22Rv1 (cell line): ENCODE results near the gene FAM210A.

ENCODE experiments used
- CTCF ChIP-seq: fragments of 450-650 bp; IDR thresholded peaks from 2 replicates; pipeline ENCODE4 v1.5.1; 2017; ENCODE audit warnings: mild to moderate bottlenecking
- ZFX ChIP-seq: fragments of 450-650 bp; IDR thresholded peaks from 2 replicates; pipeline ENCODE4 v1.6.1; 2017; ENCODE audit warnings: antibody characterized with exemption, borderline replicate concordance

- TF ChIP-seq CTCF, result no peak
- no peak for TF ChIP-seq ZFX
These were observed 76.7 kb downstream of the FAM210A start for GRCh38 chr18:13649397-13650390.
